GM21619 (cell line): ENCODE data around the gene DKC1.

Experiments used
- ATAC-seq: cut with Tn5 transposase; IDR thresholded peaks from one replicate; pipeline ENCODE4 v1.9.1; 2021; ENCODE audit not compliant: unreplicated experiment

Gene DKC1

DNA sequence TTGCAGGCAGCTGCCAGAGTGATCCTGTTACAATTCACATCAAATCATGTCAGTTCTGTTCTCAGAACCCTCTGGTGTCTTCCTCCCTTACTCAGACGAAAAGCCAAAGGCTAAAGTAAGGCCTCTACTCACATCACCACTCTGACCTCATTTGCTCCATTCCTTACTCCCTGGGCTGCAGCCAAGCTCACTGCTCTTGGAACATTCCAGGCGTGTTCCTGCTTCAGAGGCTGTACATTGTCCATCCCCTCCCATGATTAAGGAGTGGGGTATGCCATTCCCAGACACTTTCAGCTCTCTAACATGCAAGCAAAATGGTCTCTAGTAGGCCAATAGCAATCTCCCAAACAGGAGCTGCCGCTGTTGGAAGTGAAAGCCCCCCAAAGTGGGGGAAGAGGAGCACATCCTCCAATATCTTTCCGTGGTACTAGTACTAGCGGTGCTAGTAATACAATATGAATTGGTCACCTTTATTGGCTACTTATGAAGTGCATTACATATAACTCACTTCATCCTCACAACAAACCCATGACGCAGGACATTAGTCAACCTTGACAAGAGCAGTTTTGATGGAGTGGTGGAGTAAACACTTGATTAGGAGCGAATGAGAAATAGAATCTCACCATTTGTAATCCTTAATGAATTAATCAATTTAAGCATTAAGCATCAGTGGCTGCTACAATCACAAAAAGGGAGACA lies 26.8 kb upstream of the DKC1 start:
- no peak for ATAC-seq

DNA sequence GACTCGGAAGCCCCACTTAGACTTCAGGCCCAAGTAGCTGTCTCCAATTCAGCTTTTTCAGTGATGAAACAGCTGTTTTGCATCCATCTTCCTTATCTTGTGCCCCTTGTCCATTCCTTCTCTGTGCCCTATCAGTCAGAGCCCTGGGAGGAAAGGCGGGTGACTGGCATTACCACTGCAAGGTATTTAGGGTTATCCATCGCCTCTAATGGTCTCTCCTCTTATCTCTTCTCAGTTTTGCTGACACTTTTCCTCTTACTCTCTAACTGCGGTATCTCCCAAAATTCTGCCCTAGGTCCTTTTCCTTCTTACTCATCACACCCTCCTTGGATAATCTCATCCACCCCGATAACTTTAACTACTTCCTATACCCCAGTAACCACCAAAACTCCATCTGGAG lies 25.5 kb upstream of the DKC1 start:
- ATAC-seq: no peak

DNA sequence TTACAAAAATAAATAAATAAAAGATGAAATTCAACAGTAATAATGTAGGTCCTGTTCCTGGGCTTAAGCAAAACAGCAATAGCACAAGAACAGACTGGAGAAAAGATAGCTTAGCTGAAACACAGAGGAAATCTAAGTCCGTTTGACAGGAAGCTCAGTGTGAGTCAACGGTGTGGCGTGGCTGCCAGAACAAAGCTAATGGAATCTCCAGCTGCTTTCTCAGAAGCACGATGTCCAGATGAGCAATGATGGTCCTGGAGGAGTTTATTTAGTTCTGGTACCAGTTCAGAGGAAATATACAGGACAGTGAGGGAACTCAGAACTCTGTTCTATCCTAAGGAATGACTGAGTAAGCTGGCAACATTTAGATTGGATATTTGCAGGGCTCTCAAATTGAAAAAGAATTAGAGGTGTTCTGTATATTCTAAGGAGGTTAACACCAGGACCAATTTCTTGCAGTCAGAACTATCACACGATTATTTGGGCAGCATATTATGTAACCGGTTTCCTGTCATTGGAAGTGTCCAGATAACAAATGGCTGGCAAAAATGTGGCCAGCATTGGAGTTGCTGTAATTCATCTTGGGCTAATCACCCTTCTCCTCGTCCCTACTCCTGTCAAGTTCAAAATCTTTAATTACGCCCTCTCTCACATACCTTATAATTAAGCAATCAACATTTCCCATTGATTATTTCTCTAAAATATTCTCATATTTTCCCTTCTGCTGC lies 24.5 kb upstream of the DKC1 start:
- no peak for ATAC-seq

DNA sequence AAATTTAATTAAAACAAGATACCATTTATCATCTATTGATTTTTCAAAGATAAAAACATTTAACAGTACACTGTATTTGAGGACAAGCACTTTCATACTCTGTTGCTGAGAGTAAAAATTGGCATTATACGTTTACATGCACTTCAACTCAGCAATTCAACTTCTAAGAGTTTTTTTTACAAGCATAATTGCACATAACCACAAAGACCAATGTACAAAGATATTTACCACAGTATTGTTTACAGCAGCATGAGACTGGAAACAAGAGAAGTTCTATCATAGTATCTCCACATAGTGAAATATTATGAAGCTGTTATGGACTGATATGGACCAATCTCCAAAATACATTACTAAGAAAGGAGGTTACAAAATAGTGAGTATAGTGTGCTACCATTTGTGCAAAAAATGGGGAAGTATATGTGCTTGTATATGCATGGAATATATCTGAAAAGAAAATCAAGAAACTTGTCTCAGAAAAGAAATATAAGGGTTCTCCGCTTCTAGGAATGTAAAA lies 22.7 kb upstream of the DKC1 start:
- no peak for ATAC-seq

DNA sequence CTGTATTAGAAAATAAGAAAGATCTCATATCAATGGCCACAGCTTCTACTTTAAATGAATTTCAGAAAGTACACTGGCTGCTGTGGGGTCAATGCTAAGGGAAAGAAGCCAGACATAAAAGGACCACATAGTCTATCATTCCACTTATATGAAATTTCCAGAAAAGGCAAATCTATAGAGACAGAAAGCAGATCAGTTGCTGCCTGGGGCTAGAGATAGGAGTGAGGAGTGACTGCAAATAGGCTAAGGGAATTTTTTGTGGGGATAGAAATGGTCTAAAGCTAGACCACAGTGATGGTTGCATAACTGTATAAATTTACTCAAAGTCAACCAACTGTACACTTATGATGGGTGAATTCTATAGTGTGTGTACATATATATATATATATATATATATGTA lies 20.1 kb upstream of the DKC1 start:
- no peak for ATAC-seq

DNA sequence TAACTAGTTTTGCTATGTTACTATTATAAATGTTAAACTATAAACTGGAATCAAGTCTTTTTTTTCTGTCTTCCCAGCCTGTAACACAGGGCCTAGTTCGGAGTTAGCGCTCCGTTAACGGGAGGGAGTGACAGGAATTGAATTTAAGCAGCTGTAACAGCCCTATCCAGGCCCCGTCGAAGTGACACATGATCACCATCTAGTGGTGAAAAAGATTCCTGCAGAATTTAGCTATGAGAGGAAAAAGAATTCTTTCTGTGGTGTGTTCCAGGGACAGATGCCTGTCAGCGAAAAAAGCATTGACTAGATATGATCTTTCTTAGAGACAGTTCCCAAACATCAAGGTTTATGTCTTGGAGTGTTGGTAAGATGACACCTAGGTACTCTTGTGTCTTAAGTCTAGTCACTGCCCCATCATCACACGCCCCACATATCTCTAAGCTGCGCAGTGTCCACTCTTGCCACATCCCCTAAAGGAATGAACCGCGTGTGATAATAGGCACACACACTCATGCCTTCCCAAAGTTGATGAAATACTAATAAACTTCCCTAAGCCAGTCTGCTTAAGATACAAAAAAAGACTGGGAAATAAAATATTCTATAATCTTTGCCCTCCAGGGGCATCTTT lies 13.8 kb upstream of the DKC1 start:
- peak; percentile 38 for ATAC-seq

DNA sequence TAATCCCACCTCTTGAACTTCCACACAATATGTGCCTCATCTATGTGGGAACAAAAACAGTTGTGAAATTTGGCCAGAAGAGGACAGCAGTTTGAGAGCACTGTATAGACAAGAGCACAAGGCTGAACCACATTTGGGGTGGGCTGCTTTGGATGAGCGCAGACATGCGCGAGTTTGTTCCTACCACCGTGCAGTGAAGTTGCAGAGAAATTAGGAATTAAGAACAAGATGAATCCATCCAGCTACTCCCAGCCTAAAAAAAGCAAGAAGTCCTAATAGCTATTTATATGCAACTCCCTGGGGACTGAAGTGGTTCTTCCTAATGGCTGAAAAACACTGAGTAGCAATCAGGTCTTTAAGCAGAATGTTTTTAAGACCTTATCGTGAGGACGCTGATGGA lies 12.8 kb upstream of the DKC1 start:
- no peak for ATAC-seq

DNA sequence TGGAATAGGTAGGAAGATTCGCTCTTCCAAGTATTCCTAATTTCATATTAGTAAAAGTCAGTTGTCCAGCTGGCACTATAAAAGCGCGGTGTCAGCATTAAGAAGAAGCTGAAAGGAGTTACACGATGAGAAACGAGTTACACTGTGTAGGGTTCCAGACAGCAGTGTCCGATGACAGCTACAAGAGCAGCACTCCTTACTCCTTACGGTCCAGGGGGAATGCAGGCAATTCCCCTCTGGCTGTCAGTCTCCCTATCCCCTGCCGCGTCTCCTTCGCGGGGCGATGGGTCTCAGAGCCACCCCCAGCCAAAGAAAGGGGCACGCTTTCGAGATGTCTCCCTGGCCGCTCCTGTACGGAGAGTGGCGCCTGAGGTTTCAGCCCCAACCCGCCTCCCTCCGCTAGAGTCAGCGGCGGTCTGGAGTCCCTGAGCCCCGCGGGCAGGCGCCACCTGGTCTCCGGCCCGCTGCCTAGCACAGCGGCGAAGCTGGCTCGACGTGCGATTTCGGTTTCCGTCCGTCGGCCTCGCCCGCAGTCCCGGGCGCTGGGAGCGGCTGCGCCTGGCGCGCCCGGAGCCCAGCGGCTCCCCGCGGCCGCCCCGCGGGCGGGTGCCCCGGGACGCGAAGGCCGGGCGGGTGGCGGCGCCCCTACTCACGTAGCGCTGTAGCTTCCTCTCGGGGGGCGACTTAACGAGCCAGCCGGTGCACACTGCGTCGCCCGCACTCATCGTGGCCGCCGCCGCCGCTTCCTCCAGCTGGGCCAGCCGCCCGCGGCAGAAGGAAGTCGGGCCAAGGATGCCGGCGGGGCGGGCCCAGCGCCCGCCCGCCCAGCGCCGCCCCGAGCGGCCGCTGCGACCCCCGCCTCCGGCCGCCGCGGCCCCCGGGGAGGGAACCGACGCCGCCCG lies 12.1 kb upstream of the DKC1 start, which contains the start of gene GAB3:
Gene GAB3 (minus strand): TSS at position 777 of the 902 bp plus-strand sequence. CDS start 52 bp downstream, at position 725.
- ATAC-seq: peak; percentile 66

DNA sequence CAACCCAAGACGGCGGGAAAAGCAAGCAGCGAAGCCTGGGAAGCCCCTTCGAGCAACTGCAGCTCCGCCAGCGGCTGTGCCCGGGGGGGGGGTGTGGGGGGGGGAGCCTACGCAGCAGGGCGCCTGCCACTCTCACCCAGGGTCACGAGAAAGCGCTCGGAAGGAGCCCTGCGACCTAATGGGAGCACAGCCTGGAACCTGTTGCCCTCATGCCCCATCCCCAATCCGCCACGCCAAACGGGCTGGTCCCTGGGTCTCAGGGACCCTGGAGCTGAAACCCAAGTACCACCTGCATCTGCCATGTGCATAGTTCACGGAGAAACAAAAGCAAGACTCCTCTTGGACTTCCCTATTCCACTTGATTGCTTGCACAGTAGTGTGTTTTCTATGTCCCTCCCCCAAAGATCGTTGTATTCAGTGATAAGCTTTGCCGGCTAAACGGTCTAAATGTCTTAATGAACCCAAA lies 11.4 kb upstream of the DKC1 start:
- no peak for ATAC-seq

DNA sequence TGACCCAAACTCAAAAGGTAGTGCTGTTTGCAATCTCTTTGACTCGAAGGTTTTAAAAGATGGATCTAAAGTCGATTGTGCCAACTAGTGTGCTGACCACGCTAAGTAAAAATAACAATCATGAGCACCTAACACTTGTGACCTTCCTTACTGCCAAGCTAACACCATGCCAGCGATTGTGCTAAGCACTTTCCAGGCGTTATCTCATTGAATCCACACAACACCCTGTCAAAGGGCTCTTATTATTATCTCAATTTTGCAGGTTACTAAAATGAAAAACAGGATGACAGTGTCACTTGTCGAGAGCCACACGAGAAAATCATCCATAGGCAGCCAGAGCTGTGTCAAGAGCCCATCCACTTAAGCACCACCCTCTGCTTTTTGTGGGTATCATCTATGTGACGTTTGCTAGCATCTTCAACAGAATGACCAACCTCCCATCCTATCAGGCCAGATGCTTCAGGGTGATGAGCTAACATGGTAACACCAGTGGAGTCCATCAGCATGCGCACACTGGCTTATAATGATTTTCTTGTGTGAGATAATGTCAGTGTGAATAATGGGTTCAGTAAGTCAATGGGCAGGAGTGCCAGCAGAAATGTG lies 10.9 kb upstream of the DKC1 start:
- no peak for ATAC-seq

DNA sequence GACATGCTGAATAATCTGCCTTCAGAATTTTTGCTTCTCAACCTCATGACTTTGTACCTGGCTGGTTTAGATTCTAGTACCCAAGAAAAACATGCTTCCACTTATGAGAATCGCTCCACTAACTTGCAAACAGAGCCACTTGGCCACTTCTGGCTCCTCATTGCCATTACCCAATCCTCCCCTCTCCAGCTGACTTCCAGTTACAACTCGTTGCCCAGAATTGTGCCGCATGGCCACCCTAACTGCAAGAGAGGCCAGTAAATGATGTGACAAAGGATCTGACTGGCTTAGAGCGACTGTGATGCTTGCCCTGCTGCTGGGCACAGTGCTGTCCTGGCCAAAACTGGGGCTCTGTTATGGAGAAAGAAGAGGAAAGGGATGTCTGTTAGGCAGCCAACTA lies 4.0 kb upstream of the DKC1 start:
- no peak for ATAC-seq

DNA sequence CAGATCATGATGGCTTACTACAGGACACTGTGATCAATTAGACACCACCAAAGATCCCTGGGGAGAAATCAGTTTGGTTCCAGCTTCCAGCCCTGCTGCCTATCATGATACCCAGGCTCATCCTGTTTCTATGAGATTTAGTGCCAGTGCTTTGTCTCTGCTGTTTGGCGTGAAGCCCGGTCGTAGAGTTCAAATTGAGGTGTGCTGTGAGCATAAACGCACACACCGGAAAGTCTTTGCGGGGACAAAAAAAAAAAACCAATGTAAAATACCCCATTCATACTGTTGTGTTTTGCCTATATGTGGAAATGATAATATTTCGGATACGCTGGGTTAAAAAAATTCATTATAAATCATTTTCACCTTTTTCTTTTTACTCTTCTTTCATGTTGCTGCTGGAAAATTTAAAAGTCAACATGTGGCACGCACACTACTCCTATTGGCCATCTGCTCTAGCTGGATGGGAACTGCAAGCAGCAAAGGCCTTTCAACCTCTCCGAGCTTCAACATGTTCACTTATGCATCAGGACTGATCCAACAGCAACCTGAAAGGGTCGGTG lies 607 bp upstream of the DKC1 start:
- no peak for ATAC-seq

DNA sequence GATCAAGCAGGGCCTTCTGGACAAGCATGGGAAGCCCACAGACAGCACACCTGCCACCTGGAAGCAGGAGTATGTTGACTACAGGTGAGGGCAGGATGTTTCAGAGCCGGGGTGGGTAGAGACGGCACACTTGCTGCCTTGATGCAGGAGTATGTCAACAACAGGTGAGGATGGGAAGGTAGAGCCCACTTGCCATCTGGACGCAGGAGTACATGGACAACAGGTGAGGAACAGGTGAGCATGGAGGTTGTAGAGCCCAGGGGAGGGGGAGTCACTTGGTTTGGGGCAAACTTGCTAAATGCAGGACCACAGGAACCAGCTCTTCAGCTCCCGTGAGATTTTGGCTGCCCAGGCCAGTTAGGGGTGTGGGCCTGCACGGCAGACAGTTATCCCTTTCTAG lies 12.0 kb downstream of the DKC1 start:
- ATAC-seq: no peak

DNA sequence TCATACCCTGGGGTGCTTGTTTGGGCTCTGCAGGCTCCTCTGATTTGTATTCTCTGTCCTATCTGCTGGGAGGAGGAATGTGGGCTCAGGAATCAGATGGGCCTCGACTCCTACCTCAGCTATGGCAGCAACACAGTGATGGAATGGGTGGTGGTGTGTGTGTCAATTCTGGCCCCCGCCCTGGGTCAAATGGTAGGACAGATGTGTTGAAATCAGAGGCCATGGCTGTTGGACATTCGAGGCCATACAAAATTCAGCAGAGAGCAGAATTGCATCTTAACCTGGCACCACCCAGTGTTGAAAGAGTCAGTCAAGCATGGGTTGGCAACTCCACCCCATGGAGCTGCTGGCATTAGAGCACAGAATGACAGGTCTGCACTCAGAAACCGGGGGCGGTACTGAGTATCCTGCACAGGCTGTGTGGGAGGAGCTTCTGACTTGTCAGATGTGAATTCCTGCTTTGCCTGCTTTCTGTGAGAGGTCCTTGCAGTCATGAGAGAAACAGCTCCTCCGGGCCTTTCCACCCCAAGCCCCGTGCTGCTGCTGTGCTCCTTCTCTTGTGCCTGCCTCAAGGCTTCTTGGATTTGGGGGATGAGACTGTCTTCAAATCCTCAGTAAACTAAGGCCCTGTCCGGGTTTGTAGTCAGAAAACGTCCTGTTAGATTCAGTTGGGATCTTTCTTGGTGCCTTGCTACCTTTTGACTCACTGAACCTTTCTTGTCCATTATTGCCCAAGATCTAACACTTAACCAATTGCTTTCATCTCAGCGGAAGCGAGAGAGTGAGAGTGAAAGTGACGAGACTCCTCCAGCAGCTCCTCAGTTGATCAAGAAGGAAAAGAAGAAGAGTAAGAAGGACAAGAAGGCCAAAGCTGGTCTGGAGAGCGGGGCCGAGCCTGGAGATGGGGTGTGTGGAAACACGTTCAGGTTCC lies 13.0 kb downstream of the DKC1 start:
- no peak for ATAC-seq

DNA sequence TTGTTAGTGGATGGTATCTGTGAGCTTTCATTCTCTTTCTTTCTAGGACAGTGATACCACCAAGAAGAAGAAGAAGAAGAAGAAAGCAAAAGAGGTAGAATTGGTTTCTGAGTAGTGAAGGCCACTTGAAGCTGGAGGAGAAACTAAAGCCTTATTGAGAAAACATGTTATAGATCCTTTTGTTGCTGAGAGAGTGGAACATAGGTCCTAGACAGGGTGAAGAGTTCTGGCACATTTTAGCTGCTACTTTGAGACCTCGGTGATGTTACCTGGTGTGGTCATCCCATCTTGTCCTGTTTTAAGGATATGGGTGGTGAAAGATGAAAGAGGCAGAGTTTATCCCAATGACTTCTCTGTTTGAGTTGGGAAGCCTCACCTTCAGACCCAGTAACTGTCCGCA lies 14.1 kb downstream of the DKC1 start:
- no peak for ATAC-seq

DNA sequence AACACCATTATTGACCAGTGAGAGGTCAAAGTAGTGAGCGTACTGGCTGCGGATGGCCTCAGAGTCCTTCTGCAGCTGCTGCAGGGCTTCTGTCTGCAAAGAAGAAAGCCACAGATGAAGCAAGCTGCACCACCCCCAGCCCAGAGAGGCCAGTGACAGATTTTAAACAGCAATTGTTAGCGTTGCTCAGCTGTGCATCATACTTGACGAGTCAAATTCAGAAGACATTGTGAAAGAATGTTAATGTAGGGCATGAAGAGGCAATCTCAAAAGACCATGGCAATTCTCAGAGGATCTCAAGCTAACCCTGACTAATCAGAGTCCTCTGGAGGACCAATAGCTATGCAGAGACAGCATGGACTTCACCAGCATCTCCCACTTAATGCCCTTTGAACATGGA lies 16.6 kb downstream of the DKC1 start:
- ATAC-seq: no peak

DNA sequence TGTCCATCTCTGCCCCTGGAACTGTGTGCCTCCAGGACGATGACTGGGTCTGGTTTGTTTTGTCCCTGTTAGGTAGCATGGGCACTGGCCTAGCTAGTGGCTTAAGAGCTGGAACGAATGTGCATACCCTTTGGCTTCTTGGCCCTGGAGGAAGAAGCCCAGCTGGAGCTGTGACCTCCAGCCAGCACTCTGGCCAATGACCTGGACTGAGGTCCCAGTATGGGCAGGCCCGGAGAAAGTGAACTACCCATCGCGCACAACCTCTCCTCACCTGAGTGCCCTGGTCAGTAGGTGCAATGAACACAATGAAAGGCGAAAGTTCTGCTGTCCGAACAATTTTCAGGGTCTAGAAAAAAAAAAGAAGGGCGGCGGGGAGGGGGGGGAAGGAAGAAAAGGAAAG lies 18.3 kb downstream of the DKC1 start:
- ATAC-seq: no peak

DNA sequence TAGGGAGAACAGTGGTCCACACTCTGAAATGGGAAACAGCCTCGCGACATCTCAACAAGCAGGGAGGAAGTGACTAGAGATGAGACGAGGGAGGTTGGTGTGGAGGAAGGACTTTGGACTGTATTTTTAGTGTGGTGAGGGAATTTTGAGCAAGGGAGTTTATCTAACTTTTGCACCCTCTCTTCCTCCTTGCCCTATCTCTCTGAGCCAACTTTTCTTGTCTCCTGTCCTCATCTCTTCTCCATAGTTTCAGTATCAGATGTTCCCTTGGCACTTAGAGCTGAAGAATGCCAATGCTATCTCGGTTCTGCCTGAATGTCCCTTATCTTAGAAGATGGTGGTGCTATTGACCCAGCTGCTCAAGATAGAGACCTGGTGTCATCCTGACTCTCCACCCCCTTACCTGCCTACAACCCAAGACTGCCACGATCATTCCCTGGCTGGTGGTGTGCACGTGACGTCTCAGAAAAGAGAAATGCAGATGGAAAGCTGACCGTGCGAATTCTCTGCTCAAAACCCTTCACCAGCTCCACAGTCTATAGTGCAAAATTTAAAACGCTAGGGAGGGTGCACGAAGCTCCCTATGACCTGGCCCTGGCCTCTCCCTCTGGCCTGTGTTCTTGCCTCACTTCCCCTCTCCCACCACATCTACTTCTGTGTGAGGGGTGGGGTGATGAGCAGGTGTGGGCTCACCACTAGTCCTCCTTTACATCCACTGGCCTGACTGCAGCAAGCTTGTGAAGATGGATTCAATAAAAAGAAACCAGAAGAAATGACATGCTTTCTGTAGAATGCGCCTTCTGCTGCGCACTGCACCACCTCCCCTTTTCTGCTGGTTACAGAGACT lies 21.7 kb downstream of the DKC1 start:
- ATAC-seq: no peak
